ENCODE data around the gene CDK14.

CDK14 gene

DNA sequence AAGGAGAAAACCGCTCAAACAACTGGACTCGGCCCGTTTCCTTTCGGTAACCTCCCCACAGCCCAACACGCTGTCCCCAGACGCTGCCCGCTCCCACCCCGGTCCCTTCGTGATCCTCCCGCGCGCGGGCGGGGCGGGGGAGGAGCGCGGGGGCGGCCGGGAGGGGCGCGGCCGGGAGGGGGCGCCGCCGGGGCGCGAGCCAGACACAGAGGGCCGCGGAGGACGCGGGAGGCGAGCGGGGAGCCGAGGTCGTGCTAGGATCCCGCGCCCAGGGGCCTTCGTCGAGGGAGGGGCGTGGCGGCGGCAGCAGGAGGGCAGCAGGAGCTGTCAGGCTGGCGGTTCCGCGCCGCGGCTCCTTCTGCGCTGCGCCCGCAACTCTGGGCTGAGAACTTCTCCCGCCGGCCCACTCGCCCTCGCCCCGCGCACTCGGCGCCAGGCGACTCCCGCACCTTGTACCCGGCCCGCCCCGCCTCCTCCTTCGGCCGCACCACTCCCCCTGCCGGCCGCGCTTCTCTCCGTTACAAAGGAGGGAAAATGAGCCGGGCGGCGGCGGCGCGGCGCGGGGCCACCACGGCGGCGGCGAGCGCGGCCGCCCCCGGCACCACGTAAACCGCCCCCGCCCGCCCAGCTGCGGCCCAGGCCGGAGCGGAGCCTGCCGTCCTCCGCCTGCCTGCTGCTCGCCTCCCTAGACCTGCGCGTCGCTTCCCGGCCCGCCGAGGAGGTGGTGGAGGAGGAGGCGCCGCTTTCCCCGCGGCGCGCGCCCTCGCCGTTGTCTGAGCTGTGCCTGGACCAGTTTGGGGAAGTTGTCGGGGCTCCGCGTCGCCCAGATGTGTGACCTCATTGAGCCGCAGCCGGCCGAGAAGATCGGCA lies at the start of gene CDK14:
Gene CDK14 (plus strand): TSS at position 521 of the 870 bp plus-strand sequence. CDS start 307 bp downstream, at position 828.
- peak; percentile 54 for DNase-seq

DNA sequence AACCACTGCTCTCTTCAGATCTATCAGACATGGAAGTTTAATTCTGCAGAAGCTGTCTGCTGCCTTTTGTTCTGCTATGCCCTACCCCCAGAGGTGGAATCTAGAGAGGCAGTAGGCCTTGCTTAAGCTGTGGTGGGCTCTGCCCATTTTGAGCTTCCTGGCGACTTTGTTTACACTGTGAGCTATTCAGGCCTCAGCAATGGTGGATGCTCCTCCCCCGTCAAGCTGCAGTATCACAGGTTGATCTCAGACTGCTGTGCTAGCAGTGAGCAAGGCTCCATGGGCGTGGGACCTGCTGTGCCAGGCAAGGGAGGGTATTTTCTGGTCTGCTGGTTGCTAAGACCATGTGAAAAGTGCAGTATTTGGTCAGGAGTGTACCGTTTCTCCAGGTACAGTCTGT lies 45.1 kb upstream of the CDK14 start:
- no peak for DNase-seq

DNA sequence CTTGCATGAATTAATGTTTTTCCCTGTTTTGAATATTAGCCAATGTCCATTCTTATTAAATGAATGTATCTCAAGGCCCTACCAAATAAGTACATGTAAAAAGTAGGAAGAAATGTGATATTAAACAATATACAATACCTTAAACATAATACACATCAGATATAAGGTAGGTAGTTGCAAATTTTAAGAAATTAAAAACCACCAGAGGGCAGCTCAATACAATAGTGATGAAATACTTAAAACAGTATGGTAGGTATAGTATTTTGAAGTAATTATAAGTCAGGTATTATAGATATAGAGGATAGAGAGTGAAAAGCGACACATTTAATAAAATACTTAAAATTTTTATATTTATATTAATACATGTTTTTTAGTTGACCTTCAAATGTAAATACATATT lies 43.6 kb upstream of the CDK14 start:
- no peak for DNase-seq

DNA sequence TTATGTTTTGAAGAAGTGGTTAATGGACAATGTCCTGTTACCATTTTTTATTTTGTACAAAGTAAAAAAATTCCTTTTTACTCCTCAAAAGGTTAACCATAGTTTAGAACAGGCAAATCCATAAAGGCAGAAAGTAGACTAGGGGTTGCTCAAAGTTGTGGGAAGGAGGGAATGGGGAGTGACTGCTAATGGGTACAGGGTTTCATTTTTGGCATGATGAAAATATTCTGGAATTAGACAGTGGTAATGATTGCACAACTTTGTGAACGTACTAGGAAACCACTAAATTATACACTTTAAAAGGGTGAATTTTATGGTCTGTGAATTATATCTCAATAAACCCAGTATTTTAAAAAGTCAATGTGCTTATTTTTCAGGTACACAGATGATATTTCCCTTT lies 35.4 kb upstream of the CDK14 start:
- DNase-seq, result no peak

DNA sequence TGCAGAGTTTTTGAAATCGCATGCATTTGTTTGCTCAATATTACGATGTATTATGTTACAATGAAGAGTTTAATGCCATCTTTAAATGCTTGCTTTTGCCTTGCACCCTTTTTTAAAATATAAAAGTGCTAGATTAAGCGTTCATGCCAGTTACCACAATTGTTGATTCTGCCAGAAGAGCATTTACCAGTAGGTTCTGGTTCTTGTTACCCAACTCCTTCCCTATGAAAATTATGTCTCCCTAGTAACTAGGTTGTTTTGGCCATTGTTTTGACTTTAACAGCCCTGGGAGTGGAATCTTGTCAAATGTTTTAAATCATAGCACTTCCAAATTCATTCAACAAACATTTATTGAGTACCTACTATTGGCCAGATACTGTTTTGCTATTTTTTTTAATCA lies 32.8 kb upstream of the CDK14 start:
- DNase-seq, result peak; percentile 24

DNA sequence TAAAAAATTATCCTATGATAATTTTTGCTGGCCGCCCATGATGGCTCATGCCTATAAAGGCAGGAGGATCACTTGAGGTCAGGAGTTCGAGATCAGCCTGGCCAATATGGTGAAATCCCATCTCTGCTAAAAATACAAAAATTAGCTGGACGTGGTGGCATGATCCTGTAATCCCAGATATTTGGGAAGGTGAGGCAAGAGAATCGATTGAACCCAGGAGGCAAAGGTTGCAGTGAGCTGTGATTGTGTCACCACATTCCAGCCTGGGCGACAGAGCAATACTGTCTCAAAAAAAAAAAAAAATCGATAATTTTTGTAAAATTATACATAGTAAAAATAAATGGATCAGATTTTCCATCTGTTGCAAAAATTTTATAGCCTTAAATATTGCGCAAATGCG lies 31.7 kb upstream of the CDK14 start:
- no peak for DNase-seq

DNA sequence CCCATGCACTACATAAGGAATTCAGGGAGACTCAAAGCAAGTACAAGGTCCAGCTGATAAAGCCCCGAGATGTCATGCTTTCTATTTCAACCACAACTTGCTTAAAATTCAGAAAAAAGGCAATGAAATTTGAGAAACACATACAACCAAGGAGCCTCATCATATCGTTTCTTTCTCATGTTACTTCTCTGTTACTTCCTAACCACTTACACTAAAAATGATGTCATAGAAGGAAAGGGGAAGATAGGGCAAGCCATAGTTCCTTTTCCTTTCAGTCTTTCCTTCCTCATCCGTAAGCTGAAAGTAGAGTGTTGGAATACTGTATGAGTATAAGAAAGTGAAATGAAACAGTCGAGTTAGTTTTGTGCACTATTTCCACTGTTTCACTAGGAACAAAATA lies 27.9 kb upstream of the CDK14 start:
- no peak for DNase-seq

DNA sequence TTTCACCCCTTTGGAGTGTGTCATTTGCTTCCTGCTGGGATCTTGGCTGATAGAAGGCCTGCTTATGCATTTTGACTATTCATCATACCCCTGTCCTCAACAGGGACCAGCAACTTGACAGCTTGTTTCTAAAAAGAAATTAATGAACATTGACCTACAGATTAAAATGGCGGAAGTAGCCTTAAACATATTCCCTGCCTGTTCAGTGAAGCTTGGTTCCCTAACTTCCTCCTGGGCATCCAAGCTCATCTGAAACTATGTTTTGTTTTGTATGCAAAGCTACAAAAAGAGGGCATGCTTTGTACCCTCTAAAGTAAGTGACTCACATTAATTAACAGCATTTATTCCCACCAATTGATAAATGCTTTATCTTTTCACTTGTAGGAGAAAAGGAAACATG lies 26.8 kb upstream of the CDK14 start:
- no peak for DNase-seq

DNA sequence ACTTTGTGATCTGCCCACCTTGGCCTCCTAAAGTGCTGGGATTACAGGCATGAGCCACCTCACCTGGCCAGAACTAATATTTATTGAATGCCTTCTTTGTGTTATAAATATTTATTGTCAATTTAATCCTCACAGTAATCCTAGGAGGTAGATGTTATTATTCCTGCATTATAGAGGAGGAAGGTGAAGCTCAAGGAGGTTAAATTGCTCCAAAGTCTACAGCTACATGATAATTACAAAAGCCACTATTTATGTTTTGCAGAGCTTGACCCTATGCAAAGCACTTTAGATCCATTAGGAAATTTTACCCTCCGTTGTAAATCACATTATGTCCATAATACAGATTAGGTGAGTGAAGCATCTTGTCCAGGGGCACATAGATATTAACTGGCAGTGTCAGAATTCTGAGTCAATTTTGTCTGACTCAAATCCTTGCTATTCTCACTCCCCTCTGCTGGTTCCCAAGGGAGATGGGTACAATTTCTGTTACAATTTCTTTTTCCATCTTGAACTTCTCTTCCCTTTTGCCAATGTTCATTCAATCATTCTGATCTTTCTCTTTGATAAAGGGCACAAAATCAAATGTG lies 25.7 kb upstream of the CDK14 start:
- DNase-seq, result no peak

DNA sequence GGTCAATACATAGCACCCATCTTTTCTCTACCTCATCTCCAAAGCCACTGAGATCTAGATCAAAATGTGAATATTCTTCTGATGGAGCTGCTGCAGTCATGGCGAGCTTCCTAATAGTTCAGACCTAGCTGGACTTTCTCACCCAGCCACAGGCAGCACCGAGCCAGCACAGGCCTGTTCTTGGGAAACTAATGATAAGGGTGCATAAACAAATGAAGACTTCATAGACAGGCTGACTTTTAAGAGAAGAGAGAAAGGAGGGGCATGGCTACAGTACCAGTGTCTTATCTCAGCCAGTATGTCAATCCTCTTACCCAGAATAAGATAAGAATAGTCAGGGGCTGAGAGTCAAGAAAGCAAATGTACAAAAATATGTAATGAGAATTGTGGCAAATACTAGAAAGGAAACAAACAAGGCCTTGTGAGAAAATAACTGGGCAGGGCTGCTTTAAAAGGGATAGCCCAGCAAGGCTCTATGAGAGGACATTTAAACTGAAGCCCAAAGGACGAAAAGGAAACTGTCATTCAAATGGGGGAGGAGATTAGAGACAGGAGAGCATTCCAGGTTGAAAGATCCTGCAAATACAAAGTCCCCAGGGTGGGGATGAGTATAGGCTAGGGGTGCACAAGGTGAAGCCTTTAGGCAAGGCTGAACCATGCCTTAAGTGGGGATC lies 21.8 kb upstream of the CDK14 start:
- DNase-seq, result no peak

DNA sequence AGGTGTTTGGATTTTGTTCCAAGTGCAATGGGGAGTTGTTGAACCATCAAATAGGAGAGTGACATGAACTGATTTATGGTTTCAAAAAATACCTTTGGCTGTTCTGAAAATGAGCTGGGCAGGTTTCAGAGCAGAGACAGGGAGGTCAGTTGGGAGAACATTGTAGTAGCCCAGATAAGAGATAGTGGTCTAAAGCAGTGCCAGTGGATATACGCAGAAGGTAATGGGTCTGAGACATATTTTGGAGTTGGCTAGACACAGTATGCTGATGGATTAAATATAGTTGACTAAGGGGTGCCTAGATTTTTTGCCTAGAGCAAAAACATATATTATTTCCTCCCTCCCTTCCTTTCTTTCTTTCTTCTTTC lies 21.3 kb upstream of the CDK14 start:
- no peak for DNase-seq

DNA sequence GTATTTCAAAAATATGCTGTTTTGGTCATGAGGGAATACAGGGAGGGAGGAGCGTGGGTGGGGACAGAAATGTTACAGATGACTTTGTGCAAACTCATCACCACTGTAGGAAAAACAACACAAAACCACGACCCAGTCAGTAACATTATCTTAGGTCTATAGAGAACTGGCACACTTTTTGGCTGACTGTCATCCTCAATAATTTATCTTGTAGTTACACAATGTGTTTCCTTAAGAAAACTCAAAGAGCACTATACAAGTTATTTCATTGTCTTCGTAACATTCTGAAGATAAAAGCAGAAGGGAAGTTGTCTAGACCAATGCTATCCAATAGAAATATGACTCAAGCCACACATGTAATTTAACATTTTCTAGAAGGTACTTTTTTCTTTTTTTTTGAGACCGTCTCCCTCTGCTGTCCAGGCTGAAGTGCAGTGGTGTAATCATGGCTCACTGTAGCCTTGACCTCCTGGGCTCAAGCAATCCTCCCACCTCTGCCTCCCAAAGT lies 16.9 kb upstream of the CDK14 start:
- DNase-seq, result no peak

DNA sequence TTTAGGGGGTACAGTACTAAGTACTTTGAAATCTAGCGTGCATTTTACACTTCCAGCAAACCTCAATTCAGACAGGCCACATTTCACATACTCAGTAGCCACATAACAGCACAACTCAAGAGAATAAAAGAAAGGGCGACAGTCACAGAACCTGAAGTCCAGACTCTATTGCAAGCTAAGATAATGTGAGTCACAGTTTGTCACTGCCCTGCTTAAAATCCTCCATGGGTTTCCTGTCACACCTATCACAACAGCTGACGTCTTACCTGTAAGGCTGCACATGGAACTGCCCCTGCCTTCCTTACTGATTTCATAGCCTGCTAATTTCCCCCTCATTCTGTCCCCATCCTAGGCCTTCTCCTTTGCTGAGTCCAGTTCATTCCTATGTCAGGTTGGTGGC lies 16.1 kb upstream of the CDK14 start:
- no peak for DNase-seq

DNA sequence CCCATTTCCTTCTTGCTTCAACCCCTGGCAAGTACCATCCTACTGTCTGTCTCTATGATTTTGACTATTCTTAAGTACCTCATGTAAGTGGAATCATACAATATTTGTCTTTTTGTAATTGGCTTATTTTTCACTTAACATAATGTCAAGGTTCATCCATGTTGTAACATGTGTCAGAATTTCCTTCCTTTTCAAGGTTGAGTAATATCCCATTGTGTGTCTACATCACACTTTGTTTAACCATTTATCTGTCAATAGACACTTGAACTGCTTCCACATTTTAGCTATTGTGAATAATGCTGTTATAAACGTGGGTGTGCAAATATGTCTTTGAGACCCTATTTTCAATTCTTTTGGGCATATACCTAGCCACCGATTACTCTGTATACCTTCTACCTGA lies 14.0 kb upstream of the CDK14 start:
- DNase-seq, result no peak

DNA sequence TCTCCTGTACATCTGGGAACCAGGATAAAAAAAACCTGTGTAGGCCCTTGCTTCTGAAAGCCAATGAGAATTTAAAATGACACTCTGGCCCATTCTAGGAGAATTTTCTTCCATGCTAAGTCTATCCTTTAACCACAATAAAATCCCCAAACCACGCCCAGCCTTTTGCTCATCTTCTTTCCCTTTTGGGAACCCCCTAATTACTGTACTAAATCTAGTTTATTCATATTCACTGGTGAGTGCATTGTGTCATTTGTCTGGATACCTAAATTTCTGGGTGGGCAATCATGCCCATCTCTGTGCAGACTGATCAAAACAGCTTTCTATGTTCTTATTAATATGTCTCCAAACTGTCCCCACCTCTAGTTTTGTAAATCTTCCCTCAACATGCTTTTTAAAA lies 11.7 kb upstream of the CDK14 start:
- DNase-seq, result no peak

DNA sequence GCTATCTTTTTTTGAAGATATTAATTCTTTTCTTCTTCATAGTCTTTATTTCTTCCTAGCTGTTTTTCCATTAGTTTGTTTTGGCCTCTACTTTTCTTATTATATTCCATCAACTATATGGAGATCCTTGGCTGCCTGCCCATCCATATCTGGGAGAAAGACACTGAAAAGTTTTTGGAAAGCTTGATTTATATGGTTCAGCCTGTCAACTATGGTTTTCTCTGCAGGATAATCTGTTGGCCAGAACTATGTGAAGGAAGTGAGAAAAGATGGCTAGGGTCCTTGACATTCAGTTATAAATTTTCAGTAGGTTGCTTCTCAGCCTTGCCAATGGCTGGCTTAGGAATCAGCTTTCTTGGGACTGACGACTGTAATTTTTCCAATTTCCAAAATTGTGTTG lies 10.0 kb upstream of the CDK14 start:
- no peak for DNase-seq

DNA sequence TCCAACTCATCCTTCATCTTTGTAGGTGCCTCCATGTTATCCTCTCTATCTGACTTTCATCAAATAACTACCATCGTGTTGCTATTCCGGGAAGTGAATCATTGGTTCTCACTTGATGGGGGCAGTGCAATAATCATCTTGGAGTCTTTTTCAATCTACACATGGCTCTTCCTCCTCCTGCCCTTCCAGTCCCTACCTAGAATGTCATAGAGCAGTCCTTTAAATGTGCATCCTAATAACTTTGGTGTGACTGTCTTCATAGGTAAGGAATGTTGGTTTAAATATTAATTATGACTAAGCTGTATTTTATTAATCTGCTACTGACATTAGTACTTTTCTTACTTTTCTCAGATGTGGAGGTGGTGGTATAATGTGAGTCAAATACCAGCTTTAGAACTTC lies 8.4 kb upstream of the CDK14 start:
- DNase-seq, result no peak

DNA sequence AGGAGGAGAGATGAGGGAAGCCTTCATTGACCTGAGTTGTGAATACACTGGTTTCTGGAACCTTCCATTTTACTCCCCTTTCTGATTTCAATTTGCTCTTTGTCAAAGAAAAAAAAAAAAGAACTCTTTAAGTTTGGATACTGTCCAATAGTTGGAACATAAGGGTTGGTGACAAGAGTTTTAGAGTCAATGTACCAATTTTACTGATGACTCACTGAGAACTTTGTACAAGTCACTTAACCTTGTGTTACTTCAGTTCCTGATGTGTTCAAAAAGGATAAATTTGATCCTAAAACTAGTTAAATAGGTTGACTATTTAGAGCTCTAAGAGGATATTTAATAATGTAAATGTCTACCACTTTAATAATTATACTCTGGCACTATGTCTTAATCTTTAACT lies 4.1 kb upstream of the CDK14 start:
- no peak for DNase-seq

DNA sequence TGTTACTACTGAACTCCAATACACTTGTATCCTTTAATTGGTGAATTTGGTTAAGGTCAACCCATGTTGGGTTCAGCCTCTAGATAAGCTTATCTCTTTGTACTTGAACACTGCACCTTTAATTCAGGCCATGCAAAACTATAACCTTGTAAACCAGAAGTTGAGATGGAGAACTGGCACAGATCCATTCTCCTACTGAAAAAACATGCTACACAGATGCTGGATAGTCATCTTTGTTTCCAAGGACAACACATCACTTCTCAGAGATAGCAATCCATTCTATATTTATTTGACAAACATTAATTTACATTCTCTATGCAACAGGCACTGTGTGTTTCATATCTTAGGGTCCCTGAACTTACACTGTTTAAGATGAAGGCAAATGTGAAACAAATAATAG lies 2.9 kb upstream of the CDK14 start:
- DNase-seq, result no peak

DNA sequence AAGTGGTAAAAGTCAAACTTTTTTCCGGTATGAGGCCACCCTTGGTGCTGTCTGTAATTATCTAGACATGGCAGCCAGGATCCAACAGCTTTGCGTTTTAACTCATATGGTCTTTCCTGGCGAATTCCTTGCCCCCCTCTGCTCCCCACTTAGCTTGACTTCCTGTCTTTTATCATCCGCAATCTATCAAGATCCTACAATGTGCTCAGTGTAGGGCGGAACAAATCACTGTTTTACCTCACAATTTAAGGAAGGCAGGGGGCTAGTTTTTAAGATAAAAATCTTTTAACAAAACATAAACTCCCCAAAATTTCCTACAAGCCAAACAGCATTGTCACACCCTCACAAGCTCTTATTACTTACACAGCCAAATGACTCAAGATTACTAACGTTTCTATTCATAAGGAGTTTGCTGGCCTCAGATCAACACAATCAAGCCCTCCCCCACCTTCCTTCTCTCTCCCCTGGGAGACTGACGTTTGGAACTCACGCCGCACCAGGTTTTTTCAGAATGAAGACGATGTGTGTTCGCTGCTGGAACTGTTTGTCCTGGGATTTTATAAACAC lies 1.3 kb upstream of the CDK14 start:
- DNase-seq, result no peak

DNA sequence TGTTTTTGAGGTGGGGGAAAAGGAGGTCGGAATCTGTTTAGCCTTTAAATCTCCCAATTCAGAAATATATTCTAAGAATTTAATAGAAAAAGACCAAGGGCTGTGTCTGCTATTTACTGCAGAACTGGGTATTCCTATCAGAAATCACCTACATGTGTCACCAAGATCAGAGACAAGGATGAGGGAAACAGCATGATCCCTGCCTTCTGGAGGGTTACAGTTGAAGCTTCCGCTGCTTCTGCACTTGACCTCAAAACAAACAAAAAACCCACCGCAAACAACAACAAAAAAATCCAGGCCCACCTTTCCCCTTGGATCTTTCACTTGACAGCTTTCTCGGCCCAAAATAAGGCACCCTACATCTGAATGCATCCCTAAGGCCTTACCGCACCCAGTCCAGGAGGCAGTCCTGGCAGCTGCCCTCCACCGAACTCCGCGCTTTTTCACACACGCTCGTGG lies 750 bp upstream of the CDK14 start:
- no peak for DNase-seq

DNA sequence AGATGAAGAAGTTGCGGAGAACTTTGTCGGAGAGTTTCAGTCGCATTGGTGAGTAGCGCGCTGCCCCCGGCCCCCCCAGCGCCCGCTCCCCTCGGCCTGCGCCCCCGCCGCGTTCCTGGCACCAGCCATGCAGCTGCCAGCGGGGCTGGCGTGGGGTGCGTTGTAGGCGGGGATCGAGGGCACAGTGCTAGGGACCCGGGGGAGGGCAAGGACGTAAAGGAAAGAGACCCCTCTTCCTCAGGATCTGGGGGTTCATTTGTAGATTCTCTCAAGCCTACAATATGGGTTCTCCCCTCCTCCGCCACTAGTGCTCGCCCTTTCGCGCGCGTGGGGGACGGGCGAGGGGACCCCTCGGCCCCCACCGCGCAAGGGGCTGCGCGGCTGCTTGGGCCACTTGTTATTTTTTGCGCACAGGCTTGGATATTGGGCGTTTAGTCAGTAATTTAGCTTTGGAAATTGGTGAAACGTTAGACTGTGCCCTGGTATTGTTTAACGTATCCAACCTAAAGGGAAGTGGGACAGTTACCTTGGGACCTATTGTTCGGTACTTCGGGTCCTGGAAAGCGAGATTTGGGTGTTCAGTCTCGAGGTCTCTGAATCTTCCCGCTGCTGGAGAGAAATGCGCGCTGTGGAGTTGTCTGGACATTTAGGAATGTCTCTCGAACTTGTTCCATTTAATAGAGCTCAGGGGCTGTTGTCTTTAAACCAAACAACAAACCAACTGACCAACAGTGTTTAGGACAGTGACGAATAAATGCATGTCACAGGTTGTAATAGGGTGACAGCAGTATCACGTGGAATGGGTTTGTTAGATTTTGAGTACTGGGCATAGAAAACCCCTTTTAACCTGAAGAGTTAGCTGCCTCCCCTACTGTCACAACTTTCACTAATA lies 796 bp downstream of the CDK14 start:
- DNase-seq, result no peak

Data from NCI-H774 (cell line).